ENCODE results near the gene OR6C75.
"Not testable (repeated sequence)": the region's sequence is repeated elsewhere in the genome, so short reads cannot be mapped to it uniquely, and the experiment has no call there.

The OR6C75 gene

GRCh38 chr12:55362675-55363074, at the start of gene OR6C75:
Gene OR6C75 (plus strand): TSS chr12:55362975. CDS start chr12:55365111, 2,136 bp downstream.
- no peak within 1 kb of the TSS for H3K27ac ChIP-seq
- H3K4me3 ChIP-seq, result no peak within 1 kb of the TSS

- H3K4me3 ChIP-seq, result no peak within 1 kb of the TSS
- no peak within 1 kb of the TSS for H3K27ac ChIP-seq
Measured at GRCh38 chr12:55314043-55314442, 48.7 kb upstream of the OR6C75 start, which contains the start of gene OR6C1. Gene OR6C1 (plus strand): TSS chr12:55314343. CDS start chr12:55320600, 6,257 bp downstream.

- no peak overlapping the region for H3K27ac ChIP-seq
- H3K4me3 ChIP-seq, result no peak overlapping the region
Measured at GRCh38 chr12:55320201-55320600, 42.6 kb upstream of the OR6C75 start.

DNA sequence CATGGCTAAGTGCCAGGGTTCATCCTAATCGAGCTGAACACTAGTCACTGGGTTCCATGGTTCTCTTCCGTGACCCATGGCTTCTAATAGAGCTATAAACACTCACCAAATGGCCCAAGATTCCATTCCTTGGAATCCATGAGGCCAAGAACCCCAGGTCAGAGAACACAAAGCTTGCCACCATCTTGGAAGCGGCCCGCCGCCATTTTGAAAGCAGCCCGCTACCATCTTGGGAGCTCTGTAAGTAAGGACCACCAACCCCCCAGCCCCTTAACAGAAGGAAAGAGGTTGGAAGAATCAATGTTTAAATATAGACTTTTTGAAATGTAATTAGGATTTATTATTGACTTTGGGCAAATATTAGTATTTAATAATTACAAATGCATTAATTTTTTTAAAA, 37.0 kb upstream of the OR6C75 start:
- not testable (repeated sequence) for H3K4me3 ChIP-seq, H3K27ac ChIP-seq

- H3K4me3 ChIP-seq, result no peak within 1 kb of the TSS
- no peak within 1 kb of the TSS for H3K27ac ChIP-seq
Measured at GRCh38 chr12:55330446-55330845, 32.3 kb upstream of the OR6C75 start, which contains the start of gene OR6C3. Gene OR6C3 (plus strand): TSS chr12:55330746. CDS start chr12:55331701, 955 bp downstream.

- no peak overlapping the region for H3K27ac ChIP-seq
Measured at GRCh38 chr12:55336002-55336401, 26.8 kb upstream of the OR6C75 start.

GRCh38 chr12:55355338-55355737, 7.4 kb upstream of the OR6C75 start:
- not testable (repeated sequence) for H3K4me3 ChIP-seq, H3K27ac ChIP-seq

More at GRCh38 chr12:55336002-55336401, 26.8 kb upstream of the OR6C75 start:
- no peak overlapping the region for H3K4me3 ChIP-seq

- Histone ChIP-seq H3K4me3 (no peak overlapping the region), H3K27ac (no peak overlapping the region)
Measured at GRCh38 chr12:55365086-55365485, 2.3 kb downstream of the OR6C75 start.

DNA sequence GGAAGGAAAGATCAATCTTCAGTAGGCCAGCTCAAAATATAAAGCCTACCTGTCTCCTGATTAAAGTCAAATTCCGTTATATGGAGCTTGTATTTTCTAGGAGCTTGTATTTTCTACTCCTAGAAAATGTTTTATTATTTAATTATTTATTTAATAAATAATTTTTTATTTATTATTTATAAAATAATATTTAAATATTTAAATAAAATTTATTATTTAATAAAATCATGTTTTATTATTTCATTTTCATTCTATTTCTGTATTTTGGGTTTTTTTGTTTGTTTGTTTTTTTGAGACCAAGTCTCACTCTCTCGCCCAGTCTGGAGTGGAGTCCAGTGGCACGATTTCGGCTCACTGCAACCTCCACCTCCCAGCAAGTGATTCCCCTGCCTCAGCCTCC, 9.7 kb downstream of the OR6C75 start:
- Histone ChIP-seq H3K4me3 (no peak overlapping the region), H3K27ac (no peak overlapping the region)

DNA sequence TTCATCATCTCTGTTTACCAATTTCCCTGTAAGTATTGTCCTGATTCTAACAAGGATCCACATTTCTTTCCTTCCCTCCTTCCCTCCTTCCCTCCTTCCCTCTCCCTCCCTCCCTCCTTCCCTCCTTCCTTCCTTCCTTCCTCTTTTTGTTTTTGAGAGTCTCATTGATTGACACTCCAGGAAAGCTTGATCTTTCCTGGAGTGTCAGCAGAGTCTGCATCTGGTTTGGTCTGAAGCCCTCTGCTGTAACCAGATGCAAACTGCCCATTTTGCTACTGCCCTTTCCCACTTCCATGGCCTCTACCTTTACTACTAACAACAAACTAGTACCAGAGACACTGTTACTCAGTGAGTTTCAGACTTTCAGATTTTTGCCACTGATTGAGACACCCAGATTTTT, 23.1 kb downstream of the OR6C75 start:
- Histone ChIP-seq H3K27ac (no peak overlapping the region), H3K4me3 (no peak overlapping the region)

DNA sequence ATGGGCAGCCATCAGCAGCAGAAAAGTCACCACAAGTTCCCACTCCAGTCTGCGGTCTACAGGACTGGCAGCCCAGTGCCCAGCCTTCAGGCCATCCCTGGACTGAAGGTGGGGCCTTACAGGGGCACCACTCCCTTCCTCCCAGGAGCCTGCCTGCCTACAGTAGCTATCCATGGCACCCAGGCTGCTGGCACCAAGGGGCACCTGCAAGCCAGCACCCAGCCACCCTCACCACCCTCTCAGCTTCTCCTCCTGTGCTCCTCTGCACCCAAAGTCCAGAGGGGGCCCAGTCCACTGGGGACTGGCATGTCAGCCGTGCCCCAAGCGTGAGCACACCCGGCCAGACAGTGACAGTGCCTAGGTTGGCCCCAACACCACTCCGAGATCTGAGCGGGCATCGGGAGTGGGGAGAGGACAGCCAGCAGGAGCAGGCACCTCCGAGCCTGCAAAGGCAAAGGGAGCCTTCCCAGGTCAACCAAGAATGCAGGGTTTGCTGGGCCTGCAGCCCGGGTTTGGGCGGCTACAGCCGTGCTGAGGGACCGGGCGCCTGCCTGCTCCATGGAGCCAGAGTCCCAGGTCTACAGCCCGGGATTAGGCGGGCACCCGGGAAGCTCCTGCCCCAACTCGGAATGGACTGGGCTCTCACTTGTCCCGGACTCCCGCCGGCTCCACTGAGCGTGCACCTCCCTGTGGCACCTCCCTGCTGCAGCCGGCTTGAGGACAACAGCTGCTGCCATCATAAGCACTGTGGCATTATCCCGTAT, 29.4 kb downstream of the OR6C75 start:
- no peak overlapping the region for H3K4me3 ChIP-seq
- no peak overlapping the region for H3K27ac ChIP-seq

DNA sequence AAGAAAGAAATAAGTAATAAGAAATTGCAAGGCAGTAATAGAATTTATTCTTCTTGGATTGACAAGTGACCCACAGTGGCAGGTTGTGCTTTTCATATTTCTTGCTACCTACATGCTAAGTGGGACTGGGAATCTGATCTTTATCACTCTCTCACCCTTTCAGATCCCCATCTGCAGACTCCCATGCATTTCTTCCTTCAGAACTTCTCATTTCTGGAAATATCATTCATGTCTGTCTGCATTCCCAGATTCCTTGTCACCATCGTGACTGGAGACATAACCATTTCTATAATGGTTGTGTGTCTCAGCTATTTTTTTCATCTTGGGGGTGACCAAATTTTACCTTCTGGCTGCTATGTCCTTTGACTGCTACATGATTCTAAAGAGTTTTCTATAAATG, 33.6 kb downstream of the OR6C75 start:
- no peak overlapping the region for H3K27ac ChIP-seq

DNA sequence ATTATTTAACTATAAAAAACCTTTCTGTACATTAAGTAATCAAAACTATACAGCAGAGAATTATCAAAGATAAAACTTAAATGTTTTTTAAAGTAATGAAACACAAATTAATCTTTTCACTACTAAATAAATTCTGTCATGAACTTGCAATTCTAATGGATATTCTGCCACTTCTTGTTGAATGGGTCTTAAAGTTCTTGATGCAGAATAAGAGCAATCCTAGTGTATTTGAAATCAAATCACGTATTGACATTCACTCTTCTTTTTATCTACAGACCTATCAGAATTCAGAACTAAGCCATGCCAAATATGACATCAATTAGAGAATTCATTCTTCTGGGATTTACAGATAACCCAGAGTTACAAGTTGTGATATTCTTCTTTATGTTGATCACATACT, 37.5 kb downstream of the OR6C75 start, which contains the start of gene OR6C65:
OR6C65 (plus strand) TSS at position 301 of the 400 bp plus-strand sequence; CDS start at position 301, 0 bp downstream.
- Histone ChIP-seq H3K27ac (no peak within 1 kb of the TSS), H3K4me3 (no peak within 1 kb of the TSS)

More for the DNA sequence above, 33.6 kb downstream of the OR6C75 start:
- H3K4me3 ChIP-seq, result no peak overlapping the region

GRCh38 chr12:55407866-55408265, 45.1 kb downstream of the OR6C75 start:
- Histone ChIP-seq H3K27ac (no peak overlapping the region), H3K4me3 (no peak overlapping the region)

DNA sequence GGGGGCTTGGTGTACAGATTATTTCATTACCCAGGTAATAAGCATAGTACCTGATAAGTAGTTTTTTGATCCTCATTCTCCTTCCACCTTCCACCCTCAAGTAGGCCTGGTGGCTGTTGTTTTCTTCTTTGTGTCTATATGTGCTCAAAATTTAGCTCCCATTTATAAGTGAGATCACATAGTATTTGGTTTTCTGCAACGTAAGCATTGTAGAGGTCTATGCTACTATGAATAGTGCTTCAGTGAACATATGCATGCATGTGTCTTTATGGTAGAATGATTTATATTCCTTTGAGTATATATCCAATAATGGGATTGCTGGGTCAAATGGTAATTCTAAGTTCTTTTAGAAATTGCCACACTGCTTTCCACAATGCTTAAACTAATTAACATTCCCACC, 46.4 kb downstream of the OR6C75 start:
- not testable (repeated sequence) for H3K27ac ChIP-seq, H3K4me3 ChIP-seq

DNA sequence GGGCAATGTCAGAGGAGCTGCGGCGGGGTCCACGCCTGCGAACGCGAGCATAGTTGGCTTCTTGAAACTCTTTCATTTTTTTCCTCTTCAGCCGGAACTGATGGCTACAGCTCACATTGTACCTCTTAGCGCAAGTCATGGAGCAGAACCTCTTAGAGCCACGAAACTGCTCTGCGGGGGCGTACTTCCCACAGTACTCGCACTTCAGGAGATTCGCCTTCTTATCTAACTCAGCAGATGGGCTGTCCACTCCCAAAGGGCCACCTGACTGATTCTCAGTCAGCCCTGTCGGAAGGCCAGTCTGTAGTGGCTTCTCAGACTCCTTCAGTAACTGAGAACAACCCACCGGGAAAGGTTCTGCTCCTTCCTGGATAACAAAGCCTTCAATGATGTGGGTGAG, 49.4 kb downstream of the OR6C75 start:
- not testable (repeated sequence) for H3K4me3 ChIP-seq, H3K27ac ChIP-seq

- not testable (repeated sequence) for H3K4me3 ChIP-seq, H3K27ac ChIP-seq
Measured at GRCh38 chr12:55413498-55414388, 51.0 kb downstream of the OR6C75 start.

DNA sequence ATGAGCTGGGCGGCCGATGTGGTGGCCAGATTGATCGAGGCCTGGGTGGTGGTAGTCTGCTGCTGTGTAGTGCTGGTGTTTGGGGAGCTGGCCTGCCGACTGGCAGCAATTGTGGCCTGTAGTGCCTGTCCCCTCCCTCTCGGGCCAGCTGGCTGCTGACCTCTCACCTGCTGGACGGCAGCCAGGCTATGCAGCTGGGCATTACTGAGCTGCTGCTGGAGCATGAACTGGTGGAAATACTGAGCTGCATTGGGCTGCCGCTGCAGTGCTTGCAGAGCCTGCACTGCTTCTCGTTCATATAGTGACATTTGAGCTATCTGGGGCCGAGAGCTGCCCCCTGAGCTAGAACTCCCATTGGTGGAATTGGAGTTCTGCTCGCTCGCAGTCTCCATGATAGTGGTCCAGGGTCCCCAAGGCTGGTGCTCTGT, 51.6 kb downstream of the OR6C75 start:
- H3K27ac ChIP-seq, H3K4me3 ChIP-seq: not testable (repeated sequence)

GRCh38 chr12:55414889-55415288, 52.1 kb downstream of the OR6C75 start:
- not testable (repeated sequence) for H3K4me3 ChIP-seq, H3K27ac ChIP-seq

- no peak overlapping the region for H3K4me3 ChIP-seq
- H3K27ac ChIP-seq, result no peak overlapping the region
Measured at GRCh38 chr12:55416961-55417360, 54.2 kb downstream of the OR6C75 start.

Data from skin epidermis (tissue), 12 donors.